ENCODE data around the gene ZNF687. TPM values are rescaled to one million over a fixed set of nuclear protein-coding genes. Genes with fewer than 3 reads are reported as not detected.
A peak's percentile ranks its signal among the peaks of the same experiment; 100 is the strongest.

The ZNF687 gene
- total RNA-seq, 4 donors from 2014 or later = 30.5 to 53.5 (median 38.5) TPM

- Histone ChIP-seq H3K9me3 (no peaks in the 10 kb centered on the region), H3K36me3 (peaks cover 0 to 44% (median 0%) of the 10 kb centered on the region in 3 donors), H3K27ac (peak overlapping the region in 1 of 4 donors; percentile 96), H3K4me1 (peaks cover 0 to 15% (median 11%) of the 10 kb centered on the region in 4 donors), H3K4me3 (peak overlapping the region in 1 of 4 donors; percentile 96), H3K27me3 (no peaks in the 10 kb centered on the region)
- TF ChIP-seq POLR2A (IDR thresholded peaks at IDR 0.05) = no peak
- no peak for DNase-seq
Observed at GRCh38 chr1:151284013-151284577, 2.0 kb downstream of the ZNF687 start.

GRCh38 chr1:151286619-151287340 lies 4.7 kb downstream of the ZNF687 start:
- Histone ChIP-seq H3K4me1 (peaks cover 0 to 15% (median 7%) of the 10 kb centered on the region in 4 donors), H3K27me3 (no peaks in the 10 kb centered on the region), H3K27ac (no peak overlapping the region), H3K36me3 (peaks cover 0 to 71% (median 0%) of the 10 kb centered on the region in 3 donors), H3K4me3 (no peak overlapping the region), H3K9me3 (no peaks in the 10 kb centered on the region)
- TF ChIP-seq, protein P1, sequence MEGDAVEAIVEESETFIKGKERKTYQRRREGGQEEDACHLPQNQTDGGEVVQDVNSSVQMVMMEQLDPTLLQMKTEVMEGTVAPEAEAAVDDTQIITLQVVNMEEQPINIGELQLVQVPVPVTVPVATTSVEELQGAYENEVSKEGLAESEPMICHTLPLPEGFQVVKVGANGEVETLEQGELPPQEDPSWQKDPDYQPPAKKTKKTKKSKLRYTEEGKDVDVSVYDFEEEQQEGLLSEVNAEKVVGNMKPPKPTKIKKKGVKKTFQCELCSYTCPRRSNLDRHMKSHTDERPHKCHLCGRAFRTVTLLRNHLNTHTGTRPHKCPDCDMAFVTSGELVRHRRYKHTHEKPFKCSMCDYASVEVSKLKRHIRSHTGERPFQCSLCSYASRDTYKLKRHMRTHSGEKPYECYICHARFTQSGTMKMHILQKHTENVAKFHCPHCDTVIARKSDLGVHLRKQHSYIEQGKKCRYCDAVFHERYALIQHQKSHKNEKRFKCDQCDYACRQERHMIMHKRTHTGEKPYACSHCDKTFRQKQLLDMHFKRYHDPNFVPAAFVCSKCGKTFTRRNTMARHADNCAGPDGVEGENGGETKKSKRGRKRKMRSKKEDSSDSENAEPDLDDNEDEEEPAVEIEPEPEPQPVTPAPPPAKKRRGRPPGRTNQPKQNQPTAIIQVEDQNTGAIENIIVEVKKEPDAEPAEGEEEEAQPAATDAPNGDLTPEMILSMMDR (IDR thresholded peaks at IDR 0.05) = no peak
- TF ChIP-seq POLR2A (IDR thresholded peaks at IDR 0.05) = no peak
- DNase-seq = no peak

- H3K9me3 ChIP-seq = no peaks in the 10 kb centered on the region
- no peaks in the 10 kb centered on the region for H3K27me3 ChIP-seq
- TF ChIP-seq POLR2A (IDR thresholded peaks at IDR 0.05) = no peak
- TF ChIP-seq, protein P1 (IDR thresholded peaks at IDR 0.05) = no peak
- H3K27ac ChIP-seq = no peak overlapping the region
- peaks cover 0 to 15% (median 7%) of the 10 kb centered on the region in 4 donors for H3K4me1 ChIP-seq
- no peak for DNase-seq
- H3K4me3 ChIP-seq = no peak overlapping the region
- peaks cover 0 to 75% (median 0%) of the 10 kb centered on the region in 3 donors for H3K36me3 ChIP-seq
Observed at GRCh38 chr1:151287341-151287699, 5.2 kb downstream of the ZNF687 start.

GRCh38 chr1:151287767-151288500 lies 5.8 kb downstream of the ZNF687 start:
- TF ChIP-seq, protein P1 (IDR thresholded peaks at IDR 0.05) = no peak
- no peak for TF ChIP-seq POLR2A (IDR thresholded peaks at IDR 0.05)
- H3K27me3 ChIP-seq = no peaks in the 10 kb centered on the region
- DNase-seq = no peak
- H3K27ac ChIP-seq = no peak overlapping the region
- no peak overlapping the region for H3K4me3 ChIP-seq
- peaks cover 0 to 81% (median 0%) of the 10 kb centered on the region in 3 donors for H3K36me3 ChIP-seq
- no peaks in the 10 kb centered on the region for H3K9me3 ChIP-seq
- peaks cover 0 to 15% (median 7%) of the 10 kb centered on the region in 4 donors for H3K4me1 ChIP-seq

- no peak for TF ChIP-seq POLR2A (IDR thresholded peaks at IDR 0.05)
- TF ChIP-seq, protein P1 (IDR thresholded peaks at IDR 0.05) = no peak
- H3K4me3 ChIP-seq = no peak overlapping the region
- H3K27ac ChIP-seq = no peak overlapping the region
- peaks cover 0 to 87% (median 0%) of the 10 kb centered on the region in 3 donors for H3K36me3 ChIP-seq
- H3K27me3 ChIP-seq = no peaks in the 10 kb centered on the region
- no peak for DNase-seq
- no peaks in the 10 kb centered on the region for H3K9me3 ChIP-seq
- H3K4me1 ChIP-seq = peaks cover 0 to 9% (median 5%) of the 10 kb centered on the region in 4 donors
Observed at GRCh38 chr1:151288502-151288901, 6.4 kb downstream of the ZNF687 start.

Data from Peyer's patch (tissue), 4 donors.